ENCODE data around the gene TFCP2.

TFCP2 gene

GRCh38 chr12:51132693-51133092 is 40.2 kb downstream of the TFCP2 start:
- H3K4me3 ChIP-seq (ENCODE audit: control insufficient read depth, low read depth, low read length) = no peak overlapping the region
- no peak for TF ChIP-seq CTCF (IDR thresholded peaks at IDR 0.05; ENCODE audit: control insufficient read depth, insufficient read depth, low read depth, low read length, missing control alignments)
- no peak for DNase-seq (ENCODE audit: low read depth)

GRCh38 chr12:51131745-51132521 is 41.0 kb downstream of the TFCP2 start:
- DNase-seq (ENCODE audit: low read depth) = no peak
- H3K4me3 ChIP-seq (ENCODE audit: control insufficient read depth, low read depth, low read length) = no peak overlapping the region
- TF ChIP-seq CTCF (IDR thresholded peaks at IDR 0.05; ENCODE audit: control insufficient read depth, insufficient read depth, low read depth, low read length, missing control alignments) = no peak

- no peak for TF ChIP-seq CTCF (IDR thresholded peaks at IDR 0.05; ENCODE audit: control insufficient read depth, insufficient read depth, low read depth, low read length, missing control alignments)
- no peak for DNase-seq (ENCODE audit: low read depth)
- H3K4me3 ChIP-seq (ENCODE audit: control insufficient read depth, low read depth, low read length) = no peak overlapping the region
Observed at GRCh38 chr12:51128919-51129318, 44.0 kb downstream of the TFCP2 start.

DNA sequence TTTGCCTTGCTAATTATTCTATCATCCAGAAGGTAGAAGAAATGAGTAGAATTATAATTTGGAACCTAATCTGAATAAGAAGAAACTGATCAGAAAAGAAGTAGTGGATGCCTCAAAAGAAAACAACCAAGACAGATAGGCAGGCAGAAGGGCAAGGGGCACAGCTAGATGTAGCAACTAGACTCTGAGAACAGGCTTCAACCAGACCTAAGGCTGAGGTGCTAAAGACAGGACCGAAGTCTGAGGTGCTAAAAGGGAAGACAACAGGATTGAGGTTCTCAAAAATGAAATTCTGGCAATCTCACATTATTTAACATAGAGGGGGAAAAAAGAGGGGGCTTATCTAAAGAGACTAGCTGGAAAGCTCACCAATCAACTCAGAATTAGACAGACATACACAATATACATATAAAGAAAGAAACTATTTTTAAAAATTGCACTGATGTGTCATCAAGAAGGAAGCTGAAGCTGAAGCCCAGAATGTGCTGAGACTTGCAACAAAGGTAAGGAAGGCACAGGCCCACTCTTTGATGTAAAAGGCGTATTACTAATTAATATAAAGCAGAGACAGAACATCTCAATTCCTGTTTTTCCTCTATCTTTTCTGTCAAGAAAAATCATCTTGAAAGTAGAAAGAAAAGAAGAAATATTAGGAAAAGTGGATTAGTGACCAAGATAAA is 45.7 kb downstream of the TFCP2 start:
- H3K4me3 ChIP-seq (ENCODE audit: control insufficient read depth, low read depth, low read length) = no peak overlapping the region
- no peak for DNase-seq (ENCODE audit: low read depth)
- no peak for TF ChIP-seq CTCF (IDR thresholded peaks at IDR 0.05; ENCODE audit: control insufficient read depth, insufficient read depth, low read depth, low read length, missing control alignments)

DNA sequence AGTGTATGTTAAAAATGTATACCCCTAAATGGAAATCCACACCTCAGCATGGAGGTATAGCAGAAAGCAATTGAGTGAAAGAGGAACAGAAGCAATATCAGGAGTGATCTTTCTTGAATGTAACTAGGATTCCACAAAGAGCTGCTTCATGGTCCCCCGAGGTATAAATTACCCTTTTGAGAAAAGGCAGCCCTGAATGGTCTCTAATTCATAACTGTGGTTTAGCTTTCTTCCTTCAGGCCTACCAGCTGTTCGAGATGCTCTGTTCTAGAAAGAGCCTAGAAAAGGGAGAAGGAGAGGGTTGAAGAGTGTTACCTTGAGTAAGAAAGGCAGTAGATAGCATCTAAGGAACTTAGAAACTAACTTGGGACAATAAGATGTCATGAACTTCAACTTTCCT is 46.6 kb downstream of the TFCP2 start:
- no peak for TF ChIP-seq CTCF (IDR thresholded peaks at IDR 0.05; ENCODE audit: control insufficient read depth, insufficient read depth, low read depth, low read length, missing control alignments)
- no peak for DNase-seq (ENCODE audit: low read depth)
- no peak overlapping the region for H3K4me3 ChIP-seq (ENCODE audit: control insufficient read depth, low read depth, low read length)

DNA sequence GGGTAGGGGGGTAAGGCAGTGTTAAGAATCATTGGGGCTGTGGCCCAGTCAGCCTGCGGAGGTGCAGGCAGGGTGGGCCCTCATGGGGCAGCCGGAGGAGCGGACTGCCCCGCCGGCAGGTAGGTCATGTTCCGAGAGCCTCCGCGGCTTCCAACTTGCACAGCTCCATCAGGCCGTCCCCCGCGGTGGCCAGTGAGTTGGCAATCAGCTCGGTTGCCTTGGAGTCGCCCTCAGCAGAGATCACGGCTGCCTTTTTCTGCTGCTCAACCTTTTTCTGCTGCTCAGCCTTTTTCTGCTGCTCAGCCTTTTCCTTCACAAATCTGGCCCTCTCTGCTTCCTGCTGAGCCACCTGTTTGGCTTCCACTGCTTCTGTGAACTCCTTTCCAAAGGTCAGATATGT is 48.4 kb downstream of the TFCP2 start:
- TF ChIP-seq CTCF (IDR thresholded peaks at IDR 0.05; ENCODE audit: control insufficient read depth, insufficient read depth, low read depth, low read length, missing control alignments) = no peak
- DNase-seq (ENCODE audit: low read depth) = no peak
- H3K4me3 ChIP-seq (ENCODE audit: control insufficient read depth, low read depth, low read length) = no peak overlapping the region

Measured in AG09309 (cell line).